Esophagus squamous epithelium (tissue), 5 donors: ENCODE results near the gene SGK1. TPM values are rescaled to one million over a fixed set of nuclear protein-coding genes. Genes with fewer than 3 reads are reported as not detected.

ENCODE experiments used
- DNase-seq: peaks from one replicate; lab custom pipeline; 2025; lab: John Stamatoyannopoulos, UW
- H3K27ac ChIP-seq, 4 donors: fragments of 200-600 bp; sonication (generic); one replicate each; pipeline ENCODE4 v1.5.1; 2016 to 2019; ENCODE audit warnings: mild to moderate bottlenecking in 1 of 4
- H3K27me3 ChIP-seq, 4 donors: fragments of 200-600 bp; sonication (generic); 1 replicate in 3 of 4; 2 replicates in 1 of 4; pipeline versions ENCODE4 v1.5.1 to v1.6.0; 2017 to 2021; ENCODE audit warnings: antibody characterized with exemption in 1 of 4
- H3K36me3 ChIP-seq, 3 donors: fragments of 200-600 bp; sonication (generic); one replicate each; pipeline ENCODE4 v1.5.1; 2016 to 2019
- H3K4me1 ChIP-seq, 3 donors: fragments of 200-600 bp; sonication (generic); one replicate each; pipeline ENCODE4 v1.5.1; 2017 to 2019
- H3K4me3 ChIP-seq, 4 donors: fragments of 200-600 bp; sonication (generic); 1 replicate in 3 of 4; 2 replicates in 1 of 4; pipeline ENCODE4 v1.5.1; 2016 to 2019; ENCODE audit warnings: mild to moderate bottlenecking in 2 of 4, moderate library complexity in 1 of 4
- H3K9me3 ChIP-seq, 3 donors: fragments of 200-600 bp; sonication (generic); one replicate each; pipeline ENCODE4 v1.5.1; 2016 to 2019
- POLR2A ChIP-seq, 4 donors: fragments of 450-650 bp; IDR thresholded peaks; one replicate each; pipeline ENCODE4 v1.6.1; 2017; ENCODE audit warnings: antibody characterized with exemption in 4 of 4, mild to moderate bottlenecking in 4 of 4, moderate library complexity in 3 of 4
- whole genome bisulfite sequencing, 2 donors: methylation state at CpG; one replicate each; pipeline ENCODE4 v1.1.5; 2018; 5-methylcytosine and 5-hydroxymethylcytosine counted together
- intact Hi-C: fragments of 100-400 bp; cut with DNase I; formaldehyde crosslinking; loops from one replicate; pipeline ENCODE4 v1.15.0; 2022
- total RNA-seq, 4 donors: library from RNA; depleted of rRNA; stranded (reverse); fragments of >200 nt; gene quantifications; one replicate each; pipeline ENCODE4 v1.1.0, GENCODE V29; 2016
- TF ChIP-seq, protein P1 (sequence below), 6 experiments: fragments of 450-650 bp in 4 of 6; fragments of 200-600 bp in 2 of 6; sonication (generic) in 2 of 6; IDR thresholded peaks; one replicate each; pipeline ENCODE4 v1.5.1; 2016 to 2019; ENCODE audit warnings: antibody characterized with exemption in 6 of 6, mild to moderate bottlenecking in 4 of 6, moderate library complexity in 4 of 6
- donor health status: DM: yes; HTN: yes; CAD: no.

Gene SGK1
- total RNA-seq, 4 donors from 2014 or later: 93.8 to 170 (median 154) TPM

DNA sequence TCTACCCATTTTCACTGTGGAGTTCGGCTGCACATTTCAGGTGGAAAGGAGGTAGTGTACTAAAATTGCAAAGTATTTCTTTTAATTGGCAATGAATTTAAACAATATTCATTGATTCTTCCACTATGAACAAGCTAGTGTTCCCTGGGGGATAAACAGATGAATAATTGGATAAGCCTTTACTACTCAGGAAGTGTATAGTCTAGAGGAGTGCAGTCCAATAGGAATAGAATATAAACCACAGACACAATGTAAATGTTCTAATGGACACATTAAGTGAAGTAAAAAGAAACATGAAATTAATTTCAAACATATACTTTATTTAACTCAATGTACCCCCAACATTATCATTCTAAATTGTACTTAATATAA, 28.7 kb downstream of the SGK1 start:
- Histone ChIP-seq H3K27ac (peak overlapping the region in 2 of 4 donors; percentile 26 to 37), H3K36me3 (no peaks in the 10 kb centered on the region), H3K9me3 (no peaks in the 10 kb centered on the region), H3K27me3 (no peaks in the 10 kb centered on the region), H3K4me3 (no peak overlapping the region), H3K4me1 (peaks cover 0 to 16% (median 11%) of the 10 kb centered on the region in 3 donors)
- intact Hi-C loops: no loop called here
- WGBS, 2 donors: 82 to 93% methylated on average over 1 of the region's 1 CpG
- DNase-seq: no peak
- TF ChIP-seq POLR2A (IDR thresholded peaks at IDR 0.05): no peak
- TF ChIP-seq, protein P1, sequence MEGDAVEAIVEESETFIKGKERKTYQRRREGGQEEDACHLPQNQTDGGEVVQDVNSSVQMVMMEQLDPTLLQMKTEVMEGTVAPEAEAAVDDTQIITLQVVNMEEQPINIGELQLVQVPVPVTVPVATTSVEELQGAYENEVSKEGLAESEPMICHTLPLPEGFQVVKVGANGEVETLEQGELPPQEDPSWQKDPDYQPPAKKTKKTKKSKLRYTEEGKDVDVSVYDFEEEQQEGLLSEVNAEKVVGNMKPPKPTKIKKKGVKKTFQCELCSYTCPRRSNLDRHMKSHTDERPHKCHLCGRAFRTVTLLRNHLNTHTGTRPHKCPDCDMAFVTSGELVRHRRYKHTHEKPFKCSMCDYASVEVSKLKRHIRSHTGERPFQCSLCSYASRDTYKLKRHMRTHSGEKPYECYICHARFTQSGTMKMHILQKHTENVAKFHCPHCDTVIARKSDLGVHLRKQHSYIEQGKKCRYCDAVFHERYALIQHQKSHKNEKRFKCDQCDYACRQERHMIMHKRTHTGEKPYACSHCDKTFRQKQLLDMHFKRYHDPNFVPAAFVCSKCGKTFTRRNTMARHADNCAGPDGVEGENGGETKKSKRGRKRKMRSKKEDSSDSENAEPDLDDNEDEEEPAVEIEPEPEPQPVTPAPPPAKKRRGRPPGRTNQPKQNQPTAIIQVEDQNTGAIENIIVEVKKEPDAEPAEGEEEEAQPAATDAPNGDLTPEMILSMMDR (IDR thresholded peaks at IDR 0.05): no peak

DNA sequence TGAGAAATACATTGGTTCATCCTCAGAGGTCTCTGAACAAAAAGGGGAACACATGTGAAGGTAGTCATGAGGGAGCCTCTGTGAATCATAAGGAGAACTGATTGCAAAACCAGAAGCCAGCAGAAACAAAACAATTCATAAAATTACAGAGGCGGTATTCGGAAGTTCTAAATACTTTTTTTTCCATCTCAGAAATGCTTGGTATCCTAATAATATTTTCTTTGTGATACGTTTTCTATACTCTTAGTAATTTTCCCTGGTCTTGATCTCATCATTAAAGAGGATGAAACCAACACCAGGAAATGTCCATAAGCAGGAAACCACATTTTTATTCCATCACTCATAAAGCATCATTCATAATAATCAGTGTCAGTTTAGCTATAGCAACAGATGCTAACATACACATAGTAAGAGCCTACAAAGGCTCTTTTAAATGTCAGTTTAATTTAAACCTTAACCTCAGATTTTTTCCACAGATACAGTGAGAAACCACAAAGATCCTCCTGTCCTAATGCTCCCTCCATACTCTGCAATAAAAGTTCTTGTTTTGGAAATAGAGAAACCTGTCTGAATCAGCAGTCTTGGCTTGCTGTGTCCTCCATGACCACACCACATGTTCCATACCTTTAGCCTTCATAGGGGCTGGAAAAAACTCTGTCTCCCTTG, 29.2 kb downstream of the SGK1 start:
- Histone ChIP-seq H3K27ac (peak overlapping the region in 2 of 4 donors; percentile 26 to 37), H3K36me3 (no peaks in the 10 kb centered on the region), H3K9me3 (no peaks in the 10 kb centered on the region), H3K4me3 (no peak overlapping the region), H3K4me1 (peaks cover 0 to 16% (median 11%) of the 10 kb centered on the region in 3 donors), H3K27me3 (no peaks in the 10 kb centered on the region)
- intact Hi-C loops: no loop called here
- TF ChIP-seq POLR2A (IDR thresholded peaks at IDR 0.05): no peak
- TF ChIP-seq, protein P1 (IDR thresholded peaks at IDR 0.05): no peak
- no peak for DNase-seq
- WGBS, 2 donors: 11 to 34% methylated on average over 3 of the region's 3 CpGs

DNA sequence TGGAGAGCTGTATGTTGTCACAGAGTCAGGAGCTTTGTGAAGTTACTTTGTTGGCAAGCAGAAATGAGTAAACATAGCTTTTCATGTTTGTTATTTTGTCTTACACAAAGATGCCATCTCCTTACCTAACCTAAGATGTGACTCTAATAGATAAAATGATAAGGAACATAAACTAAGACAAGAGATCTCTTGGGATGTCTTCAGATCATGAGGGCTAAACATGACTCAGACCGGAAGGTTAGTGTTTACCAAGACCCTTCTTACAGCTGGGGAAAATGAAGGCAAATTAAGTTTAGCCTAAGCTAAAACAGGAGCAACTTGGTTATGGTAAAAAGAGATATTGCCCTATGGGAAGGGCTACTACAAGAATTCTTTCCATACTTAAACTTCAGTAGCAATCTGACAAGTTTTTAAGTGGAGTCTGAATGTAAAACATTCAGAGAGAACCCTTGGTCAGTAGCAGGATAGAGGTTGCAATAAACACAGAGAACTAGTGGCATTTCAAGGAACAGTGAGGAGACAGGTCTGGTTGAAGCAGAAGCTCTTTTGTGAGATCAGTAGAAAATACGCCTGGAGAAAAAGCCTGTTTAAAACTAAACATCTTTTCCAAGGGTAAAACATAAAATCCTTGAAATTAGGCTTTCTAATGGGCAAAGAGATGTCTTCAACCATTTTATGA, 29.9 kb downstream of the SGK1 start:
- Histone ChIP-seq H3K9me3 (no peaks in the 10 kb centered on the region), H3K4me3 (no peak overlapping the region), H3K4me1 (peaks cover 0 to 16% (median 11%) of the 10 kb centered on the region in 3 donors), H3K27me3 (no peaks in the 10 kb centered on the region), H3K36me3 (no peaks in the 10 kb centered on the region), H3K27ac (peak overlapping the region in 2 of 4 donors; percentile 26 to 29)
- intact Hi-C loops: no loop called here
- DNase-seq: no peak
- 64 to 86% methylated on average over 2 of the region's 2 CpGs for WGBS, 2 donors
- TF ChIP-seq POLR2A (IDR thresholded peaks at IDR 0.05): no peak
- TF ChIP-seq, protein P1 (IDR thresholded peaks at IDR 0.05): no peak

DNA sequence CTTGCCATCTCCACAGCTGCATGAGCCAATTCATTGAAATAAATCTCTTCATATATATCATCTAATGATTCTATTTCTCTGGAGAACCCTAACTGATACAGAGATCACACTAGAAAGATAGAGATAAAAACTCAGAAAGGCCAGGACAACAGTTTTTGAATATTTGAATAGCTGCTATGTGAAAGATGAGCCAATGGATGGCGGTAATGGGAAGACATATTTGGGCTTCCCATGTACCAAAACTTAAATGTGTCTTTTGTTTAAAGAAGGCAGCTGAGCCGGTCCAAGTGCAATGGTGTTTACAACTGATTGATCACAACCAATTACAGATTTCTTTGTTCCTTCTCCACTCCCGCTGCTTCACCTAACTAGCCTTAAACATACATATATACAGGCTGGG, 35.1 kb downstream of the SGK1 start:
- Histone ChIP-seq H3K9me3 (no peaks in the 10 kb centered on the region), H3K27ac (no peak overlapping the region), H3K36me3 (no peaks in the 10 kb centered on the region), H3K27me3 (no peaks in the 10 kb centered on the region), H3K4me1 (peaks cover 0 to 2% (median under 1%) of the 10 kb centered on the region in 3 donors), H3K4me3 (no peak overlapping the region)
- no peak for DNase-seq
- 94 to 96% methylated on average over 3 of the region's 3 CpGs for WGBS, 2 donors
- TF ChIP-seq, protein P1 (IDR thresholded peaks at IDR 0.05): no peak
- TF ChIP-seq POLR2A (IDR thresholded peaks at IDR 0.05): no peak
- intact Hi-C loops: no loop called here

DNA sequence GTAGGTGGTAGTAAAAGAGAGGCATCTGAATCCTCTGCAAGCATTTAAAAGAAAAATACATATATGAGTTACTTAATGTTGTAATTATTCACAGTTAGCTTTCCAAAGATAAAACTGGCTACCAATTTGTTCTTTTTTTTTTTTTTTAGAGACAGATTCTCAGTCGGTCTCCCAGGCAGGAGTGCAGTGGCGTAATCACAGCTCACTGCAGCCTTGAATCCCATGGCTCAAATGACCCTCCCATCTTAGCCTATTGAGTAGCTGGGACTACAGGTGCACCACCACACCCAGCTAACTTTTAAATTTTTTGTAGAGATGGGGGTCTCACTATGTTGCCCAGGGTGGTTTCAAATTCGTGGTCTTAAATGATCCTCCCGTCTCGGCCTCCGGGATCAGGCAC, 36.5 kb downstream of the SGK1 start:
- no peaks in the 10 kb centered on the region for H3K9me3 ChIP-seq
- intact Hi-C loops: no loop called here
- H3K27me3 ChIP-seq: no peaks in the 10 kb centered on the region
- TF ChIP-seq, protein P1 (IDR thresholded peaks at IDR 0.05): no peak
- TF ChIP-seq POLR2A (IDR thresholded peaks at IDR 0.05): no peak
- no peaks in the 10 kb centered on the region for H3K36me3 ChIP-seq
- DNase-seq: no peak
- H3K4me1 ChIP-seq: no peaks in the 10 kb centered on the region
- WGBS, 2 donors: 97% methylated on average over 6 of the region's 6 CpGs
- H3K4me3 ChIP-seq: no peak overlapping the region
- no peak overlapping the region for H3K27ac ChIP-seq
